ENCODE results near the gene SLCO3A1. TPM values are rescaled to one million over a fixed set of nuclear protein-coding genes. Genes with fewer than 3 reads are reported as not detected.

SLCO3A1 gene
- total RNA-seq, 1 experiment from 2014 or later, result 37.8 TPM

GRCh38 chr15:92130906-92131305 lies 277.4 kb downstream of the SLCO3A1 start:
- Histone ChIP-seq H3K4me1 (replicated peaks; ENCODE audit: insufficient read depth) (no peaks in the 10 kb centered on the region), H2AFZ (no peak overlapping the region), H3K4me2 (no peak overlapping the region), H3K79me2 (ENCODE audit: low read depth) (no peaks in the 10 kb centered on the region), H4K20me1 (ENCODE audit: insufficient read depth) (no peaks in the 10 kb centered on the region), H3K9me3 (ENCODE audit: insufficient read depth, low read depth) (no peaks in the 10 kb centered on the region), H3K27me3 (ENCODE audit: insufficient read depth, low read depth) (no peaks in the 10 kb centered on the region), H3K36me3 (ENCODE audit: low read depth) (no peaks in the 10 kb centered on the region), H3F3A (ENCODE audit: insufficient read depth, low read depth) (no peaks in the 10 kb centered on the region), H3K4me3 (no peak overlapping the region), H3K27ac (no peak overlapping the region), H3K9me2 (ENCODE audit: insufficient read depth) (no peaks in the 10 kb centered on the region)
- ChIA-PET CTCF (no interaction called here), POLR2A (ENCODE audit: unreplicated experiment) (no interaction called here)
- TF ChIP-seq CTCF (conservative IDR thresholded peaks at IDR 0.05) (no peak), EZH2 (IDR thresholded peaks at IDR 0.05; ENCODE audit: low read depth) (no peak)
- intact Hi-C loops (cut with micrococcal nuclease; ENCODE audit: unreplicated experiment), result no loop called here
- no TSS peak for BruUV-seq (replicated peaks)
- no peak for DNase-seq

DNA sequence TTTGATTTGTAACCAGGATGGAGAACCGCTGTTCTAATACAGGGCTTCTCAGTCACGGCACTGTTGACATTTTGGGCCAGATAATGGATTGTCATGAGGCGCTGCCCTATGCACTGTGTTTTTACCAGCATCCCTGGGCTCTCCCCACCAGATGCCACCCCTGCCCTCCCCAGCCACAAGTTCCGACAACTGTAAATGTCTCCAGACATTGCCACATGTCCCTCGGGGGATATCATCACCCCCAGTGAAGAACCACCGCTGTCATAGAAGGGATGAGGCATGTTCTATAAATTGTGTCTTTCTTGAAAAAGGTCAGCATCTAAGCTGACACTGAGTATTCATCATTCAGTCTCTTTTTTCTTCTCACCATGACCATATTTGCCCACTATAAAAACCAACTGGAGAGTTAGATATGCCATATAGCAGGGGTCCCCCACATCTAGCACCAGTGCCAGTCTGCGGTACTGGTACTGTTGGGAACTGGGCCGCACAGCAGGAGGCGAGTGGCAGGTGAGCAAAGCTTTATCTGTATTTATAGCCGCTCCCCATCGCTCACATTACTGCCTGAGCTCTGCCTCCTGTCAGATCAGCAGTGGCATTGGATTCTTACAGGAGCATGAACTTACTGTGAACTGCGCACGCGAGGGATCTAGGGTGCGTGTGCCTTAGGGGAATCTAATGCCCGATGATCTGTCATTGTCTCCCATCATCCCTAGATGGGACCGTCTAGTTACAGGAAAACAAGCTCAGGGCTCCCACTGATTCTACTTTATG lies 279.7 kb downstream of the SLCO3A1 start:
- Histone ChIP-seq H3K9me2 (ENCODE audit: insufficient read depth) (no peaks in the 10 kb centered on the region), H3K79me2 (ENCODE audit: low read depth) (no peaks in the 10 kb centered on the region), H3K9me3 (ENCODE audit: insufficient read depth, low read depth) (no peaks in the 10 kb centered on the region), H3K27ac (no peak overlapping the region), H3K36me3 (ENCODE audit: low read depth) (no peaks in the 10 kb centered on the region), H3K4me2 (no peak overlapping the region), H3K4me1 (replicated peaks; ENCODE audit: insufficient read depth) (no peaks in the 10 kb centered on the region), H3F3A (ENCODE audit: insufficient read depth, low read depth) (no peaks in the 10 kb centered on the region), H3K4me3 (no peak overlapping the region), H2AFZ (no peak overlapping the region), H3K27me3 (ENCODE audit: insufficient read depth, low read depth) (no peaks in the 10 kb centered on the region), H4K20me1 (ENCODE audit: insufficient read depth) (no peaks in the 10 kb centered on the region)
- ChIA-PET CTCF (no interaction called here), POLR2A (ENCODE audit: unreplicated experiment) (no interaction called here)
- no peak for TF ChIP-seq CTCF (conservative IDR thresholded peaks at IDR 0.05)
- no peak for TF ChIP-seq EZH2 (IDR thresholded peaks at IDR 0.05; ENCODE audit: low read depth)
- intact Hi-C loops (cut with micrococcal nuclease; ENCODE audit: unreplicated experiment), result no loop called here
- DNase-seq, result no peak
- no TSS peak for BruUV-seq (replicated peaks)

GRCh38 chr15:92140796-92141195 lies 287.3 kb downstream of the SLCO3A1 start:
- ChIA-PET POLR2A (ENCODE audit: unreplicated experiment) (interaction anchor here (0.6 to 0.8 kb wide), 3 partner anchors 17 to 742 kb away, joined by 3 to 6 read pairs (median 4); no protein-coding TSS in a partner anchor), CTCF (interaction anchor here (0.6 to 0.9 kb wide), 2 partner anchors 89 to 618 kb away, joined by 3 read pairs; no protein-coding TSS in a partner anchor)
- no peak overlapping the region for H2AFZ ChIP-seq
- H3K36me3 ChIP-seq (ENCODE audit: low read depth), result no peaks in the 10 kb centered on the region
- peaks cover 7% of the 10 kb centered on the region for H3K4me1 ChIP-seq (replicated peaks; ENCODE audit: insufficient read depth)
- 0 out of 2 replicates have a peak, but pooled peaks cover 3% of the 10 kb centered on the region for H4K20me1 ChIP-seq (ENCODE audit: insufficient read depth)
- no peaks in the 10 kb centered on the region for H3K9me3 ChIP-seq (ENCODE audit: insufficient read depth, low read depth)
- no peaks in the 10 kb centered on the region for H3K9me2 ChIP-seq (ENCODE audit: insufficient read depth)
- 0 out of 2 replicates have a peak overlapping the region, but pooled peaks have one; percentile 10 for H3K27ac ChIP-seq
- H3K4me3 ChIP-seq, result no peak overlapping the region
- no peaks in the 10 kb centered on the region for H3K79me2 ChIP-seq (ENCODE audit: low read depth)
- H3F3A ChIP-seq (ENCODE audit: insufficient read depth, low read depth), result peaks cover 8% of the 10 kb centered on the region; the same call in 1 of the 2 replicates
- TF ChIP-seq EZH2 (IDR thresholded peaks at IDR 0.05; ENCODE audit: low read depth) (no peak), CTCF (conservative IDR thresholded peaks at IDR 0.05) (no peak)
- no TSS peak for BruUV-seq (replicated peaks)
- peak; percentile 75 to 88 for DNase-seq
- no peaks in the 10 kb centered on the region for H3K27me3 ChIP-seq (ENCODE audit: insufficient read depth, low read depth)
- intact Hi-C loops (cut with micrococcal nuclease; ENCODE audit: unreplicated experiment), result no loop called here
- H3K4me2 ChIP-seq, result peak overlapping the region; percentile 8; the same call in 1 of the 2 replicates

Data from PC-9 (cell line).